AG08396 (cell line): Measurements from ENCODE around the gene PRAMEF5.
"Not testable (repeated sequence)": the region's sequence is repeated elsewhere in the genome, so short reads cannot be mapped to it uniquely, and the experiment has no call there.

Source experiments
- DNase-seq: peaks from one replicate; pipeline ENCODE4 v3.0.0; 2012; ENCODE audit warnings: low spot score, mixed read lengths

The PRAMEF5 gene

GRCh38 chr1:13253898-13254297, at the start of gene PRAMEF5:
TSS of gene PRAMEF5 (plus strand) at chr1:13254198. CDS start at chr1:13259269, 5,071 bp downstream.
- DNase-seq: not testable (repeated sequence)

- DNase-seq: not testable (repeated sequence)
Measured at GRCh38 chr1:13208712-13209111, 45.3 kb upstream of the PRAMEF5 start.

GRCh38 chr1:13216619-13217018, 37.4 kb upstream of the PRAMEF5 start:
- not testable (repeated sequence) for DNase-seq

- DNase-seq: not testable (repeated sequence)
Measured at GRCh38 chr1:13219203-13219602, 34.8 kb upstream of the PRAMEF5 start.

DNA sequence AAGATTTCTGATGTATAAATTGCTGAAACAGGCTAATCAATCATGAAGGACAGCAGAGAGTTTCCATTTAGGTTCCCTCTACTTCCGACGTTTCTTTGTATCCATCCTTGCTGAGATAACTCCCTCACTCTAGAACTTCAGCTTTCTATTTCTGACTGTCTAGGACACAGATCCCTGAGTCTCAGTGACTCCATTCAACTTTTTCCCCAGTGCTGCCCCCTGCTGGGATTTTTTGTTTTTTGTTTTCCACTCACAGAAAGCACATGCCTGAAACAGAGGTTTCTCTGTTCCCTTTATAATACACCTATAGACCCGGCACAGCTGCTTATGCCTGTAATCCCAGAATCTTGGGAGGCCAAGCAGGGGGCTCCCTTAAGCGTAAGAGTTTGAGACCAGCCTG, 31.2 kb upstream of the PRAMEF5 start:
- DNase-seq: not testable (repeated sequence)

DNA sequence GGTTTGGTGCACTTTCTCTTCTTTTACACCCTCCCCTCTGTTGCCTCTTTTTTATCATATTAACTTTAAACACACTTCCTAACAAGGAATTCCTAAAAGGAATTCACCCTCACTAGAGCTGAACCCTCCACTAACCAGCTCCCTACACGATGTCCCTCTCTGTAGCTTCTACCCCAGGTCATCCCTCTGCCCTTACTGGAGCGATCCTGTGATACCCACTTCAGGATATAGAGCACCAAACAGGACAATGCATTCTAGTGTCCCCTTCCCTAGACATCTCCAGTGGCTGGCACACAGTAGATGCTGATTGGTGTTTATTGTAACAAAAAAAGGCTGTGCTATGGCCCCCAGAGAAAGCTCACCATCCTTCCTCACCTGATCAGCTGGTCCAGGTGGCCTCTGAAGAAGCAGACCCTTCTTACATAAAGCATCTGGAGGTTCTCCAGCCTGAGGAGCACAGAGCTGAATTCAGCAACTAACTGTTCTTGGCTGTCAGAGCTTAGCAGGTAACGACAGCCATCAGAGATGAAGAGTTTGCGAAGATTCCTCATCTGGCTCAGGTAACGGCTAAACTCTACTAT, 29.4 kb upstream of the PRAMEF5 start:
- no peak for DNase-seq

DNA sequence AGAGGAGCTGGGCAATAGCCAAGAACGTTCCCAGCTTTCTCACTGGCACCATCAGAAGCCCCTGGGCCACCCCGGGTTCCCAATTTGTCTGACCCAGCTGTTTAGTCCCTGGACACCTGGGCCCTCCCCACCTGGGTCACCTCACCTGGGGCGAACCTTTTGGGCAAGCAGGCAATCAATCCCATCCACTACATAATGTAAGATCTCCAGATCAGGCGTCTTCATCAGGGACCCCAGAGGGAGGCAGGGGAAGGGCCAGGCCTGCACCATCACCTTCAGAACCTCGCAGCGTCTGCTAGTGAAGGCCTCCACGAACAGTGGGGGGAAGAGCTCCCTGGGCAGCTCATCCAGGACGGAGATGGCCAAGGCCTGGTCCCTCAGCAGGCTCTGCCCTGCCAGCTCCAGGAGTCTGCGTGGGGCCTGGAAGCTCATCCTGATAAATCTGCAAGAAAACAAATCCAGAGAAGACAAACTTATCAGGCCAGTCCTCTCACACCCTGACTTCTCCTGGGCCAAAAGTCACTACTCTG, 28.3 kb upstream of the PRAMEF5 start, which contains the start of gene PRAMEF18:
TSS of gene PRAMEF18 (minus strand) at position 480 of the 530 bp plus-strand sequence. CDS start at position 432, 48 bp downstream.
- DNase-seq: not testable (repeated sequence)

DNA sequence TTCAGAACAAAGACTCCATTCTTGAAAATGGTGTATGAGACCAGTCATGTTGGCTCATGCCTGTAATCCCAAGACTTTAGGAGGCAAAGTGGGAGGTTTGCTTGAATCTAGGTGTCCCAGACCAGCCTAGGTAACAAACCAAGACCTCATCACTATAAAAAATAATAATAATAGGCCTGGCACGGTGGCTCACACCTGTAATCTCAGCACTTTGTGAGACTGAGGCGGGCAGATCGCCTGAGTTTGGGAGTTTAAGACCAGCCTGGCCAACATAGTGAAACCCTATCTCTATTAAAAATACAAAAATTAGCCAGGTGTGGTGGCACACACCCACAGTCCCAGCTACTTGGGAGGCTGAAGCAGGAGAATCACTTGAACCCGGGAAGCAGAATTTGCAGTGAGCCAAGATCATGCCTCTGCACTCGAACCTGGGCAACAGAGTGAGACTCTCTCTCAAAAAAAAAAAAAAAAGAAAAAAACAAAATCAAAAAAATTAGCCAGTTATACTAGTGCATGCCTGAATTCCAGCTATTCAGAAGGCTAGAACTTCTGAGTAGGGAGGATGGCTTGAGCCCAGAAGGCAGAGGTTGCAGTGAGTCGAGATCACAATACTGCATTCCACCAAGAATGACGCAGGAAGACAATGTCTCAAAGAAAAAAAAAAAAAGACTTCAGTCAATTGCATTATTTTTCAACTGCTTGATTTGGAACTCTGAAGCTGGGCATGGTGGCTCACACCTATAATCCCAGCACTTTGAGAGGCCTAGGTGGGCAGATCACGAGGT, 26.5 kb upstream of the PRAMEF5 start:
- DNase-seq: not testable (repeated sequence)

DNA sequence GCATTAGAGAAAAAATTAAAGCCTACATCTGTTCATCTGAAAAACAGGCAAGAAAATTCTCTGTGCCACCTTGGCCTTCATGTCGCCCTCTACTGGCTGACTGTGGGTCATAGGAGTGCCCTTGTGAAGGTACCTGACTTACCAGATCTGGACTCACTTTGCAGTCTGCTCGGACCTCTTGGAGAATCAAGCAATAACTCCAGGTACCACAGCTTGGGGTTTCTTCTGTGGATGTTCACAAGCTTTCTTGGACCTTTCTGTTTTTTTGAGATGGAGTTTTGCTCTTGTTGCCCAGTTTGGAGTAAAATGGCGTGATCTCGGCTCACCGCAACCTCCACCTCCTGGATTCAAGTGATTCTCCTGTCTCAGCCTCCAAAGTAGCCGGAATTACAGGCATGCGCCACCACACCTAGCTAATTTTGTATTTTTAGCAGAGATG, 25.6 kb upstream of the PRAMEF5 start:
- no peak for DNase-seq

GRCh38 chr1:13230096-13230495, 23.9 kb upstream of the PRAMEF5 start:
- DNase-seq: not testable (repeated sequence)

- DNase-seq: not testable (repeated sequence)
Measured at GRCh38 chr1:13230601-13231000, 23.4 kb upstream of the PRAMEF5 start.

GRCh38 chr1:13231061-13231750, 22.8 kb upstream of the PRAMEF5 start:
- not testable (repeated sequence) for DNase-seq

DNA sequence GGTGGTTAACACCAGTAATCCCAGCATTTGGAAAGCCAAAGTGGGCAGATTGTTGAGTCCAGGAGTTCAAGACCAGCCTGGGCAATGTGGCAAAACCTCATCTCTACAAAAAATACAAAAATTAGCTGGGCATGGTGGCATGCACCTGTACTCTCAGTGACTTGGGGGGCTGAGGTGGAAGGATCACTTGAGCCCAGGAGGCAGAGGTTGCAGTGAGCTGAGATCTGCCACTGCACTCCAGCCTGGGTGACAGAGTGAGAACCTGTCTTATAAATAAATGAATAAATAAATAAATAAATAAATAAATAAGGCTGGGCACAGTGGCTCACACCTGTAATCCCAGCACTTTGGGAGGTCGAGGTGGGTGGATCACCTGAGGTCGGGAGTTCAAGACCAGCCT, 21.9 kb upstream of the PRAMEF5 start:
- not testable (repeated sequence) for DNase-seq

- not testable (repeated sequence) for DNase-seq
Measured at GRCh38 chr1:13234057-13234456, 19.9 kb upstream of the PRAMEF5 start.

GRCh38 chr1:13237572-13237971, 16.4 kb upstream of the PRAMEF5 start:
- DNase-seq: not testable (repeated sequence)

DNA sequence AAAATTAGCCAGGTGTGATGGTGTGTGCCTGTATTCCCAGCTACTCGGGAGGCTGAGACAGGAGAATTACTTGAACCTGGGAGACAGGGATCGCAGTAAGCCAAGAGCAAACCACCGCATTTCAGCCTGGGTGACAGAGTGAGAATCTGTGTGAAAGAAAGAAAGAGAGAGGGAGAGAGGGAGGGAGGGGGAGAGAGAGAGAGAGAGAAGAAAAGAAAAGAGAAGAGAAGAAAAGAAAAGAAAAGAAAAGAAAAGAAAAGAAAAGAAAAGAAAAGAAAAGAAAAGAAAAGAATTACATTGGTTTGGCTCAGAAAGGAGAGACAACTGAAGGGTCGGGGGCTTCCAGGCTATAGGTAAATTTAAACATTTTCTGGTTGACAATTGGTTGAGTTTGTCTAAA, 14.4 kb upstream of the PRAMEF5 start:
- not testable (repeated sequence) for DNase-seq

DNA sequence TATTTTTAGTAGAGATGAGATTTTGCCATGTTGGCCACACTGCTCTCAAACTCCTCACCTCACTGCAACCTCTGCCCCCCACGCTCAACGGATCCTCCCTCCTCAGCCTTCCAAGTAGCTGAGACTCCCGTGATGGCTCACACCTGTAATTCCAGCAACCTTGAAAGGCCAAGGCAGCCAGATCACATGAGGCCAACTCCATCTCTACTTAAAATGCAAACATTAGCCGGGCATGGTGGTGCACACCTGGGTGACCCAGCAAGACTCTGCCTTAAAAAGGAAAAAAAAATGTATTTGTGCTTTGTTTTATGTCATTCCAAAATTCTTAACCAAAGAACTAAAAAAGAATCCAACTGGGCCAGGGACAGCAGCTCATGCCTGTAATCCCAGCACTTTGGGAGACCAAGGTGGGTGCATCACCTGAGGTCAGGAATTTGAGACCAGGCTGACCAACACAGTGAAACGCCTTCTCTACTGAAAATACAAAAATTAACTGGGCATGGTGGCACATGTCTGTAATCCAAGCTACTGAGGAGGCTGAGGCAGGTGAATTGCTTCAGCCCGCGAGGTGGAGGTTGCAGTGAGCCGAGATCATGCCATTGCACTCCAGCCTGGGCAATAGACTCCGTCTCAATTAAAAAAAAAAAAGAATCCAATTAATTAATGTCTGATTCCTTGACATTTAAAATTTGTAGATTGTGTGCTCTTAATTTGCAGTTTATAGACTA, 10.3 kb upstream of the PRAMEF5 start:
- not testable (repeated sequence) for DNase-seq

- not testable (repeated sequence) for DNase-seq
Measured at GRCh38 chr1:13245841-13246553, 8.0 kb upstream of the PRAMEF5 start.

- not testable (repeated sequence) for DNase-seq
Measured at GRCh38 chr1:13246554-13246871, 7.5 kb upstream of the PRAMEF5 start.

DNA sequence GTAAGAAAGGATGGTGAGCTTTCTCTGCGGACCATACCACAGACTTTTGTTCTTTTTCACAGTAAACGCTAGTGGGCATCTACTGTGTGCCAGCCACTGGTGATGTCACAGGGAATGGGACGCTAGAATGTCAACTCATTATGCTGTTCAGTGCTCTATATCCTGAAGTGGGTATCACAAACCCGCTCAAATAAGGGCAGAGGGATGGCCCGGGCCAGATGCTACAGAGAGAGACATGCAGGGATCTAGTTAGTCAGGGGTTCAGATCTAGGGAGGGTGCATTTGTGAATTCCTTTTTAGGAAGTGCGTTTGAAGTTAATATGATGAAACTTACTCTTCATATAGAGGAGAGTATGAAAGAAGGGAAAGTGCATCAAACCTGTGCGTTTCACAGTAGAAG, 6.9 kb upstream of the PRAMEF5 start:
- DNase-seq: not testable (repeated sequence)

- DNase-seq: not testable (repeated sequence)
Measured at GRCh38 chr1:13265124-13265523, 11.1 kb downstream of the PRAMEF5 start.
